SK-N-SH treated with all-trans-retinoic acid at 6 μM for 48 hours (cell line): ENCODE results near the gene SCAMP5.

Experiments used
- ATAC-seq: fragments of 200-7000 bp; cut with Tn5 transposase; 3 replicates; pipeline ENCODE4 v1.9.1; 2020; ENCODE audit warnings: mild to moderate bottlenecking, moderate library complexity
- ARNTL ChIP-seq: fragments of 450-650 bp; formaldehyde crosslinking; IDR thresholded peaks from 2 replicates; pipeline ENCODE4 v1.5.0; 2020; ENCODE audit warnings: low read depth, mild to moderate bottlenecking, moderate library complexity, borderline replicate concordance
- BACH2 ChIP-seq: fragments of 250-450 bp; sonication (Bioruptor Pico); IDR thresholded peaks from 2 replicates; pipeline ENCODE4 v1.9.0; 2021; ENCODE audit warnings: mild to moderate bottlenecking, borderline replicate concordance
- CREB5 ChIP-seq: fragments of 250-450 bp; sonication (Bioruptor Pico); IDR thresholded peaks from 2 replicates; pipeline ENCODE4 v1.5.1; 2020; ENCODE audit warnings: low read depth, mild to moderate bottlenecking, moderate library complexity
- ISL1 ChIP-seq: fragments of 250-450 bp; sonication (Bioruptor Pico); IDR thresholded peaks from 2 replicates; pipeline ENCODE4 v2.1.2; 2022; ENCODE audit warnings: mild to moderate bottlenecking, moderate library complexity
- OSR1 ChIP-seq: fragments of 250-450 bp; sonication (Bioruptor Pico); IDR thresholded peaks from 2 replicates; pipeline ENCODE4 v1.8.0; 2022; ENCODE audit warnings: moderate library complexity, mild to moderate bottlenecking, inconsistent platforms
- PATZ1 ChIP-seq: fragments of 250-450 bp; sonication (Bioruptor Pico); IDR thresholded peaks from 2 replicates; pipeline ENCODE4 v1.8.0; 2020; ENCODE audit warnings: mild to moderate bottlenecking, moderate library complexity, borderline replicate concordance
- POU6F1 ChIP-seq: fragments of 250-450 bp; sonication (Bioruptor Pico); IDR thresholded peaks from 2 replicates; pipeline ENCODE4 v1.8.0; 2021; ENCODE audit warnings: low read depth, mild to moderate bottlenecking, moderate library complexity, borderline replicate concordance
- SNAI2 ChIP-seq: fragments of 250-450 bp; sonication (Bioruptor Pico); IDR thresholded peaks from 2 replicates; pipeline ENCODE4 v1.5.0; 2020; ENCODE audit warnings: mild to moderate bottlenecking, moderate library complexity
- TCF4 ChIP-seq: fragments of 250-450 bp; sonication (Bioruptor Pico); IDR thresholded peaks from 2 replicates; pipeline ENCODE4 v1.8.0; 2021; ENCODE audit warnings: mild to moderate bottlenecking, moderate library complexity, borderline replicate concordance
- TOX ChIP-seq: fragments of 250-450 bp; sonication (Bioruptor Pico); IDR thresholded peaks from 2 replicates; pipeline ENCODE4 v1.8.0; 2021; ENCODE audit warnings: mild to moderate bottlenecking, moderate library complexity, borderline replicate concordance
- TSHZ2 ChIP-seq: fragments of 250-450 bp; sonication (Bioruptor Pico); IDR thresholded peaks from 2 replicates; pipeline ENCODE4 v1.5.0; 2020; ENCODE audit warnings: mild to moderate bottlenecking, moderate library complexity
- ZFP3 ChIP-seq: fragments of 250-450 bp; sonication (Bioruptor Pico); IDR thresholded peaks from 2 replicates; pipeline ENCODE4 v1.5.0; 2020; ENCODE audit warnings: mild to moderate bottlenecking, moderate library complexity
- ZNF8 ChIP-seq: fragments of 450-650 bp; formaldehyde crosslinking; IDR thresholded peaks from 2 replicates; pipeline ENCODE4 v1.5.0; 2020; ENCODE audit warnings: mild to moderate bottlenecking, moderate library complexity

The SCAMP5 gene

GRCh38 chr15:74951006-74951405, 44.4 kb upstream of the SCAMP5 start:
- no peak for ATAC-seq
- TF ChIP-seq BACH2 (CRISPR knock-in tag) (no peak), PATZ1 (CRISPR knock-in tag) (no peak), ISL1 (CRISPR knock-in tag) (no peak)

- peak; percentile 3; the same call in 1 of the 3 replicates for ATAC-seq
- TF ChIP-seq POU6F1 (CRISPR knock-in tag) (no peak), ARNTL (CRISPR knock-in tag) (no peak), OSR1 (CRISPR knock-in tag) (no peak), TSHZ2 (CRISPR knock-in tag) (0 out of 2 replicates have a peak, but pooled peaks have one; percentile 27), TCF4 (CRISPR knock-in tag) (peak; percentile 89), BACH2 (CRISPR knock-in tag) (no peak), SNAI2 (CRISPR knock-in tag) (no peak)
Observed at GRCh38 chr15:74954515-74954914, 40.8 kb upstream of the SCAMP5 start.

- ATAC-seq = no peak
- no peak for TF ChIP-seq ZNF8 (CRISPR knock-in tag)
- no peak for TF ChIP-seq TOX (CRISPR knock-in tag)
- no peak for TF ChIP-seq CREB5 (CRISPR knock-in tag)
- TF ChIP-seq TSHZ2 (CRISPR knock-in tag) = no peak
- TF ChIP-seq SNAI2 (CRISPR knock-in tag) = no peak
- TF ChIP-seq POU6F1 (CRISPR knock-in tag) = no peak
- TF ChIP-seq ZFP3 = no peak
Observed at GRCh38 chr15:74955017-74955416, 40.3 kb upstream of the SCAMP5 start.
